ENCODE results near the gene RIOK3. TPM values are rescaled to one million over a fixed set of nuclear protein-coding genes. Genes with fewer than 3 reads are reported as not detected.
A peak's percentile ranks its signal among the peaks of the same experiment; 100 is the strongest.

The RIOK3 gene
- total and polyA plus RNA-seq, 10 of the 15 experiments (the other 5 are each of a cell fraction or from before 2014, with no cell fraction given), result 18.0 to 87.5 (median 53.8) TPM

DNA sequence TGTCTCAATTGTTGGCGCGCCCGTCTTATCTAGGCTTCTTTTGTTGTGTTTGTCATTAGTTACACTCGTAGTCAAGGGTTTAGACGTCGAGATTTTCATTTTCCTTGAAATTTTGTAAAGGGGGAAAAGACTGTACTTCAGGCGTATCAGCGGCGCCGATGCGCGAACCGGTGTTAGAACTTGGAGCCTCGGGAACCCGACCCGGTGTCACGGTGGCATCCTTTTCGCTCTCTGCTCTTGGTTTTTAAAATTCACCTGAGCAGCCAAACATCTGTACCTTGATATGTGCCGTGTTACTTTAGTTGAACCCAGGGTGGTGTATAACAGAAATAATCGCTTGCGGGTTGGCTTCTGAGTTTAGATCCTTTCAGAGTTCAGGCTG lies 50.9 kb downstream of the RIOK3 start:
- H3K36me3 ChIP-seq (ENCODE audit: control insufficient read depth in 2 of 2, insufficient read depth in 2 of 2, low read length in 1 of 2), result peaks cover 6 to 15% of the 10 kb centered on the region in 2 experiments; a peak in 3 of 4 replicates
- H4K20me1 ChIP-seq (ENCODE audit: control insufficient read depth, insufficient read depth), result no peaks in the 10 kb centered on the region
- in situ Hi-C loops (cut with MboI), result no loop called here
- WGBS (ENCODE audit: insufficient coverage, insufficient replicate concordance, low lambda C conversion rate, missing lambda C conversion rate), result 2% methylated on average over 21 of the region's 21 CpGs
- ATAC-seq, result no peak
- H2AFZ ChIP-seq (ENCODE audit: control insufficient read depth, low read depth, low read length), result no peak overlapping the region; the same call in 1 of the 2 replicates
- no peaks in the 10 kb centered on the region for H3K9me3 ChIP-seq (replicated peaks; ENCODE audit: control insufficient read depth, insufficient read depth, low read length)
- no peaks in the 10 kb centered on the region for H3K27me3 ChIP-seq (replicated peaks in 1 of 2; ENCODE audit: control insufficient read depth in 2 of 2, insufficient read depth in 2 of 2, low read length in 1 of 2)
- CTCF ChIA-PET, result interaction anchor here (1.0 to 4.2 kb wide), 7 partner anchors 13 to 82 kb away, joined by 3 to 23 read pairs (median 13); partner anchors contain the start of gene NPC1
- no peak for TF ChIP-seq ZSCAN29 (IDR thresholded peaks at IDR 0.05)
- TF ChIP-seq HDGF (IDR thresholded peaks at IDR 0.05), result no peak
- TF ChIP-seq, protein P1, sequence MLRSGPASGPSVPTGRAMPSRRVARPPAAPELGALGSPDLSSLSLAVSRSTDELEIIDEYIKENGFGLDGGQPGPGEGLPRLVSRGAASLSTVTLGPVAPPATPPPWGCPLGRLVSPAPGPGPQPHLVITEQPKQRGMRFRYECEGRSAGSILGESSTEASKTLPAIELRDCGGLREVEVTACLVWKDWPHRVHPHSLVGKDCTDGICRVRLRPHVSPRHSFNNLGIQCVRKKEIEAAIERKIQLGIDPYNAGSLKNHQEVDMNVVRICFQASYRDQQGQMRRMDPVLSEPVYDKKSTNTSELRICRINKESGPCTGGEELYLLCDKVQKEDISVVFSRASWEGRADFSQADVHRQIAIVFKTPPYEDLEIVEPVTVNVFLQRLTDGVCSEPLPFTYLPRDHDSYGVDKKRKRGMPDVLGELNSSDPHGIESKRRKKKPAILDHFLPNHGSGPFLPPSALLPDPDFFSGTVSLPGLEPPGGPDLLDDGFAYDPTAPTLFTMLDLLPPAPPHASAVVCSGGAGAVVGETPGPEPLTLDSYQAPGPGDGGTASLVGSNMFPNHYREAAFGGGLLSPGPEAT (IDR thresholded peaks at IDR 0.05; ENCODE audit: low read depth), result no peak
- TF ChIP-seq TAF1 (IDR thresholded peaks at IDR 0.05; ENCODE audit: borderline replicate concordance, low read depth, low read length), result 0 out of 2 replicates have a peak, but pooled peaks have one; percentile 3
- no TSS peak for BruUV-seq (replicated peaks)
- intact Hi-C loops (cut with micrococcal nuclease; ENCODE audit: unreplicated experiment), result loop anchor here (2.0 to 10.0 kb wide), 8 partner anchors 52 to 709 kb away; partner anchors contain the start of genes NPC1, RBBP8 and RIOK3
- H3K4me1 ChIP-seq (ENCODE audit: control insufficient read depth, insufficient read depth, low read length), result peaks cover 11% of the 10 kb centered on the region
- POLR2A ChIA-PET, result interaction anchor here (1.3 to 2.1 kb wide), 6 partner anchors 16 to 370 kb away, joined by 3 to 8 read pairs (median 5); partner anchors contain the start of genes NPC1 and RIOK3
- DNase-seq (ENCODE audit: low read depth, low spot score), result no peak
- RAD21 ChIA-PET (ENCODE audit: unreplicated experiment), result interaction anchor here (0.9 to 2.1 kb wide), 9 partner anchors 16 to 145 kb away, joined by 3 to 12 read pairs (median 4); partner anchors contain the start of gene RIOK3
- no peak for FAIRE-seq
- peak overlapping the region; percentile 75 for H3K4me2 ChIP-seq (ENCODE audit: control insufficient read depth, insufficient read depth)
- H3K27ac ChIP-seq (ENCODE audit: control insufficient read depth, insufficient read depth), result peak overlapping the region; percentile 73
- H3K9ac ChIP-seq (ENCODE audit: control insufficient read depth, insufficient read depth, low read length), result peak overlapping the region; percentile 61
- SMC1A ChIA-PET (ENCODE audit: uncharacterized antibody, unreplicated experiment), result interaction anchor here (0.6 to 3.8 kb wide), 9 partner anchors 16 to 199 kb away, joined by 3 to 18 read pairs (median 6); partner anchors contain the start of gene RIOK3
- peak overlapping the region; percentile 85 for H3K4me3 ChIP-seq
- H3K79me2 ChIP-seq (ENCODE audit: control insufficient read depth, insufficient read depth, low read length), result peaks cover 37% of the 10 kb centered on the region

Data from GM12878 (cell line).